ENCODE results near the gene ERAP2. TPM values are rescaled to one million over a fixed set of nuclear protein-coding genes. Genes with fewer than 3 reads are reported as not detected.

The ERAP2 gene
- total RNA-seq, 2 experiments from 2014 or later, result 56.6 to 61.4 TPM

DNA sequence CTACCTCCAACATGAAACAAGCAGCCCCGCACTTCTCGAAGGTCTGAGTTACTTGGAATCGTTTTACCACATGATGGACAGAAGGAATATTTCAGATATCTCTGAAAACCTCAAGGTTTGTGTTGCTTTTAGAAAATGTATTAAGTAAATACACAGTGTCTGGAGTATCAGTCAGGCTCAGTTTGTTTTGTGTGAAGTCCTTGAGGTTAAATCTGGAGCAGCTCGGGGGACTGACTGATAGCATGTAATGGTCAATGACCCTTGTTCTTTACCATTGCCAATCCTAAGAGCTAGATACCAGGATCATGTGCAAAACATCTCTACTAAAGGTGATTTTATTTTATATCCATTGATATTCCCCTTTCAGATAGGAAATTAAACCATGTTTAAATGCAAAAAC lies 32.7 kb downstream of the ERAP2 start:
- peaks cover 76% of the 10 kb centered on the region for H3K36me3 ChIP-seq (ENCODE audit: insufficient read depth, low read length)

DNA sequence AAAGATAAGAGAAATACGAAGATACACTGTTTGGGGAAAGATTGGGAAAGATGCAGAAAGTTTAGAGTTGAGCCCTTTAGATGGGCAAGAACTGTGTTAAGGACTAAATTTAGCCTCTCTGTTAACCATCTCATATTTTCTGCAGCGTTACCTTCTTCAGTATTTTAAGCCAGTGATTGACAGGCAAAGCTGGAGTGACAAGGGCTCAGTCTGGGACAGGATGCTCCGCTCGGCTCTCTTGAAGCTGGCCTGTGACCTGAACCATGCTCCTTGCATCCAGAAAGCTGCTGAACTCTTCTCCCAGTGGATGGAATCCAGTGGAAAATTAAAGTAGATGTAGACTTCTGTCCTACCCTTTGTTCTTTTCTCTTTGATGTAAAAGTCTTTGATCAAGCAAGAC lies 33.1 kb downstream of the ERAP2 start:
- Mint-ChIP-seq H3K4me1 (ENCODE audit: low read depth) (peaks cover 22% of the 10 kb centered on the region), H3K27ac (peak overlapping the region; percentile 24), H3K9me3 (no peaks in the 10 kb centered on the region), H3K27me3 (no peaks in the 10 kb centered on the region), H3K4me3 (no peak overlapping the region), H3K36me3 (ENCODE audit: low read depth) (peaks cover 83% of the 10 kb centered on the region)
- TF ChIP-seq, protein P1, sequence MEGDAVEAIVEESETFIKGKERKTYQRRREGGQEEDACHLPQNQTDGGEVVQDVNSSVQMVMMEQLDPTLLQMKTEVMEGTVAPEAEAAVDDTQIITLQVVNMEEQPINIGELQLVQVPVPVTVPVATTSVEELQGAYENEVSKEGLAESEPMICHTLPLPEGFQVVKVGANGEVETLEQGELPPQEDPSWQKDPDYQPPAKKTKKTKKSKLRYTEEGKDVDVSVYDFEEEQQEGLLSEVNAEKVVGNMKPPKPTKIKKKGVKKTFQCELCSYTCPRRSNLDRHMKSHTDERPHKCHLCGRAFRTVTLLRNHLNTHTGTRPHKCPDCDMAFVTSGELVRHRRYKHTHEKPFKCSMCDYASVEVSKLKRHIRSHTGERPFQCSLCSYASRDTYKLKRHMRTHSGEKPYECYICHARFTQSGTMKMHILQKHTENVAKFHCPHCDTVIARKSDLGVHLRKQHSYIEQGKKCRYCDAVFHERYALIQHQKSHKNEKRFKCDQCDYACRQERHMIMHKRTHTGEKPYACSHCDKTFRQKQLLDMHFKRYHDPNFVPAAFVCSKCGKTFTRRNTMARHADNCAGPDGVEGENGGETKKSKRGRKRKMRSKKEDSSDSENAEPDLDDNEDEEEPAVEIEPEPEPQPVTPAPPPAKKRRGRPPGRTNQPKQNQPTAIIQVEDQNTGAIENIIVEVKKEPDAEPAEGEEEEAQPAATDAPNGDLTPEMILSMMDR (IDR thresholded peaks at IDR 0.05), result no peak
- ChIA-PET CTCF (interaction anchor here (0.6 to 2.2 kb wide), 3 partner anchors 8 to 40 kb away, joined by 3 to 9 read pairs (median 4); no protein-coding TSS in a partner anchor), POLR2A (interaction anchor here (0.9 to 1.4 kb wide), 2 partner anchors 27 to 28 kb away, joined by 3 to 4 read pairs; partner anchors contain the start of gene LNPEP)
- H3K4me3 ChIP-seq (ENCODE audit: low read length), result no peak overlapping the region
- intact Hi-C loops (cut with DNase I, micrococcal nuclease), result no loop called here
- DNase-seq, result no peak
- ATAC-seq (ENCODE audit: poor library complexity), result no peak
- H3K27ac ChIP-seq (ENCODE audit: low read depth in 1 of 2, low read length in 2 of 2), result peak overlapping the region in 1 of 2 donors; percentile 0
- no peaks in the 10 kb centered on the region for H3K27me3 ChIP-seq (ENCODE audit: control insufficient read depth in 1 of 2, insufficient read depth in 2 of 2, low read length in 2 of 2)
- peaks cover 76% of the 10 kb centered on the region for H3K36me3 ChIP-seq (ENCODE audit: insufficient read depth, low read length)
- no peaks in the 10 kb centered on the region for H3K4me1 ChIP-seq (ENCODE audit: insufficient read depth, low read length)
- no peaks in the 10 kb centered on the region for H3K9me3 ChIP-seq (ENCODE audit: control insufficient read depth in 1 of 2, insufficient read depth in 1 of 2, low read length in 2 of 2)

More for the DNA sequence above, 32.7 kb downstream of the ERAP2 start:
- Mint-ChIP-seq H3K4me3 (no peak overlapping the region), H3K27ac (peak overlapping the region; percentile 24), H3K9me3 (no peaks in the 10 kb centered on the region), H3K36me3 (ENCODE audit: low read depth) (peaks cover 83% of the 10 kb centered on the region), H3K27me3 (no peaks in the 10 kb centered on the region), H3K4me1 (ENCODE audit: low read depth) (peaks cover 21% of the 10 kb centered on the region)
- H3K9me3 ChIP-seq (ENCODE audit: control insufficient read depth in 1 of 2, insufficient read depth in 1 of 2, low read length in 2 of 2), result no peaks in the 10 kb centered on the region
- TF ChIP-seq, protein P1 (IDR thresholded peaks at IDR 0.05), result no peak
- CTCF ChIA-PET, result interaction anchor here (0.6 kb wide), 1 partner anchor 35 kb away, joined by 4 read pairs; no protein-coding TSS in a partner anchor
- H3K27ac ChIP-seq (ENCODE audit: low read depth in 1 of 2, low read length in 2 of 2), result peak overlapping the region in 1 of 2 donors; percentile 0
- ATAC-seq (ENCODE audit: poor library complexity), result no peak
- H3K27me3 ChIP-seq (ENCODE audit: control insufficient read depth in 1 of 2, insufficient read depth in 2 of 2, low read length in 2 of 2), result no peaks in the 10 kb centered on the region
- intact Hi-C loops (cut with DNase I, micrococcal nuclease), result no loop called here
- POLR2A ChIA-PET, result interaction anchor here (0.9 to 1.4 kb wide), 2 partner anchors 27 to 29 kb away, joined by 3 to 4 read pairs; partner anchors contain the start of gene LNPEP
- H3K4me1 ChIP-seq (ENCODE audit: insufficient read depth, low read length), result no peaks in the 10 kb centered on the region
- DNase-seq, result no peak
- H3K4me3 ChIP-seq (ENCODE audit: low read length), result no peak overlapping the region

DNA sequence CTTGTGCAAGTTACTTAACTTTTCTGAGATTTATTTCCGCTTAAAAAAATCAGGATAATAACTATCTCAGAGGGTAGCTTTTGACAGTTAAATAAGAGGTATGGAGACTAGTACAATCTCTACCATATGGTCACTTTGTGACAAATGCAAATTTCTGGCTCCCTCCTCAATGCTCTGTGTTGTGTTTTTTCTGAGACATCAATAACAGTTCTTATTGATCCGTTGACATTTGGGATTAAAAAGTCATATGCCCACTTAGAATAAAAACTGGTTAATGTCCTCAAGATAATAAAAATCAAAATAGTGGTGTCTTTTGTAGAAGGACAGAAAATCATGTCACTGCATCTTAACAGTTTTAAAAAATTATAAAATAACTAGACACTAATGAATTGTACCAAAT lies 34.8 kb downstream of the ERAP2 start:
- ChIA-PET CTCF (interaction anchor here (1.3 to 2.2 kb wide), 2 partner anchors 13 to 42 kb away, joined by 7 to 9 read pairs; no protein-coding TSS in a partner anchor), POLR2A (interaction anchor here (1.2 kb wide), 1 partner anchor 25 kb away, joined by 4 read pairs; the partner anchor contains the start of gene LNPEP)
- H3K4me1 ChIP-seq (ENCODE audit: insufficient read depth, low read length), result no peaks in the 10 kb centered on the region
- Mint-ChIP-seq H3K27me3 (no peaks in the 10 kb centered on the region), H3K36me3 (ENCODE audit: low read depth) (peaks cover 79% of the 10 kb centered on the region), H3K4me3 (no peak overlapping the region), H3K9me3 (no peaks in the 10 kb centered on the region), H3K27ac (no peak overlapping the region), H3K4me1 (ENCODE audit: low read depth) (peaks cover 20% of the 10 kb centered on the region)
- H3K36me3 ChIP-seq (ENCODE audit: insufficient read depth, low read length), result peaks cover 75% of the 10 kb centered on the region
- TF ChIP-seq, protein P1 (IDR thresholded peaks at IDR 0.05), result no peak
- intact Hi-C loops (cut with DNase I, micrococcal nuclease), result loop anchor here in 1 of 2 experiments (2.0 kb wide), 1 partner anchor 26 kb away; no protein-coding TSS in a partner anchor
- H3K27me3 ChIP-seq (ENCODE audit: control insufficient read depth in 1 of 2, insufficient read depth in 2 of 2, low read length in 2 of 2), result no peaks in the 10 kb centered on the region
- no peak for DNase-seq
- no peak overlapping the region for H3K27ac ChIP-seq (ENCODE audit: low read depth in 1 of 2, low read length in 2 of 2)
- H3K4me3 ChIP-seq (ENCODE audit: low read length), result no peak overlapping the region
- ATAC-seq (ENCODE audit: poor library complexity), result no peak
- H3K9me3 ChIP-seq (ENCODE audit: control insufficient read depth in 1 of 2, insufficient read depth in 1 of 2, low read length in 2 of 2), result no peaks in the 10 kb centered on the region
